K562 treated with DMSO at 1 percent for 4 hours (cell line): Measurements from ENCODE around the gene PEDS1. TPM values are rescaled to one million over a fixed set of nuclear protein-coding genes. Genes with fewer than 3 reads are reported as not detected.

Experiments used
- total RNA-seq: library from RNA; unstranded; fragments of 300-600 nt; gene quantifications from 2 replicates; pipeline ENCODE4 v1.2.3, GENCODE V29; 2022; ENCODE audit not compliant: insufficient read depth

Gene PEDS1
- total RNA-seq, result 32.3 and 36.8 TPM in 2 replicates

DNA sequence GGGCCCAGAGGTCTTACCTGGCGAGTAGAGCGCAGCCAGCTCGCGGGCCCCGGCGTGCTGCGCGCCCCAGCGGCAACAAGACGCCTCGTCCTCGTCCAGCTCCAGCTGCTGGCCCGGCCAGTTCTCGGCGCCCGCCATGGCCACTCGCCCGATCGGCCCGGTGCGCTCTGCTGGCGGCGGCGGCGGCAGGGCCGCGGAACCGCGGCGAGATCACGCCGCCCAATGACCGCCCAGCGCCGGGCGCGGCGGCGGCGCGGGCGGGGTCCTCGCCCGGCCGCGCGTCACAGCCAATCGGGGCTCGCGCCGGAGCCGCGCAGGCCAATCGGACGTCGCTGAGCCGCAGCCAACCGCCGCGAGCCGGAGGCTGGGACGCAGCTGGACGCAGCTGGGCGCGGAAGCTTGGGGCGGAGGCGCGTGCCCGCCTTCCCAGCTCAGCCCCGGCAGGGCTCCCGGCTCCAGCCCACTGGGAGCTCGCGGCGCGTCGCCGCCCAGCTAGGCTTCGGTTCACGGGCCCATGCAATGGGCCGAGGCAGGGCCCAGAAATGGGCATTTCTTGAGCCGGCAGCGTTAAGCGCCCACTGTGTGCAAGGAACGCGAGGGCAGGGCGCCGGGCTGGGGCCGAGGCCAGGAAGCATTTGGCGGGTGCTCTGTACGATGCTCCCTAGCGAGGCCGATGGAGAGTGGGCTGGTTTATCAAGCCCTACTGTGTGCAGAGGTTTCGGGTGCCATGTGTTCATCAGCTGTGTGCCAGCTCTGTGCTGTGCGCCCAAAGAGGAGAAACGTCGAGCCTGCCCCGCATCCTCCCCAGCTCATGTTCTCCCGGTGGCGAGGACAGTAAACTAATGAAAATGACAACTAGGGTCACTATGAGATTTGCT is at the start of gene PEDS1:
TSS of gene PEDS1 (minus strand) at position 224 of the 878 bp plus-strand sequence. CDS start at position 138, 86 bp downstream.

DNA sequence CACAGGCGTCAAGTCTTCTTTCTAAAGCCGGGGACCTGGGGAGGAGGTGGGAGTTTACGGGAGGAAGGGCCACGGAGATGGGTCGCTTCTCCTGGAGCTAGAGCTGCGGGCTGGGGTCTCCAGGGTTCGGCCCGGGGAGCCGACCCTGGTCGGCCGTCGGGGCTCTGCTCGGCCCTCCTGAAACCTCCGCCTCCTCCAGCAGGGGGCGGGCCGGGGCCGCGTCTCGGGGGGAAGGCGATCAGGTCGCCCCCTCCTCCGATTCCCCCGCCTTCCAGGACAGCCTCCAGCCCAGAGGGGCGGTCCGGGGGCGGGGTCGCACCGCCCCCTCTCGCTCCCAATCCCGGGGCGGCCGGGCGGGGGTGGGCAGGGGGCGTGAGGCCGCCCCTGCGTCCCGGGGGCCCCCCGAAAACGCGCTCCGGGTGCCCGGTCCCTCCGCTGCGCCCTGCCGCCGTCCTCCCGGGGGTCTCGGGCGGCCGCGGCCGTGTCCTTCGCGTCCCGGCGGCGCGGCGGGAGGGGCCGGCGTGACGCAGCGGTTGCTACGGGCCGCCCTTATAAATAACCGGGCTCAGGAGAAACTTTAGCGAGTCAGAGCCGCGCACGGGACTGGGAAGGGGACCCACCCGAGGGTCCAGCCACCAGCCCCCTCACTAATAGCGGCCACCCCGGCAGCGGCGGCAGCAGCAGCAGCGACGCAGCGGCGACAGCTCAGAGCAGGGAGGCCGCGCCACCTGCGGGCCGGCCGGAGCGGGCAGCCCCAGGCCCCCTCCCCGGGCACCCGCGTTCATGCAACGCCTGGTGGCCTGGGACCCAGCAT is 36.9 kb upstream of the PEDS1 start, which contains the start of gene CEBPB:
TSS of gene CEBPB (plus strand) at position 580 of the 814 bp plus-strand sequence. CDS start at position 784, 204 bp downstream.

DNA sequence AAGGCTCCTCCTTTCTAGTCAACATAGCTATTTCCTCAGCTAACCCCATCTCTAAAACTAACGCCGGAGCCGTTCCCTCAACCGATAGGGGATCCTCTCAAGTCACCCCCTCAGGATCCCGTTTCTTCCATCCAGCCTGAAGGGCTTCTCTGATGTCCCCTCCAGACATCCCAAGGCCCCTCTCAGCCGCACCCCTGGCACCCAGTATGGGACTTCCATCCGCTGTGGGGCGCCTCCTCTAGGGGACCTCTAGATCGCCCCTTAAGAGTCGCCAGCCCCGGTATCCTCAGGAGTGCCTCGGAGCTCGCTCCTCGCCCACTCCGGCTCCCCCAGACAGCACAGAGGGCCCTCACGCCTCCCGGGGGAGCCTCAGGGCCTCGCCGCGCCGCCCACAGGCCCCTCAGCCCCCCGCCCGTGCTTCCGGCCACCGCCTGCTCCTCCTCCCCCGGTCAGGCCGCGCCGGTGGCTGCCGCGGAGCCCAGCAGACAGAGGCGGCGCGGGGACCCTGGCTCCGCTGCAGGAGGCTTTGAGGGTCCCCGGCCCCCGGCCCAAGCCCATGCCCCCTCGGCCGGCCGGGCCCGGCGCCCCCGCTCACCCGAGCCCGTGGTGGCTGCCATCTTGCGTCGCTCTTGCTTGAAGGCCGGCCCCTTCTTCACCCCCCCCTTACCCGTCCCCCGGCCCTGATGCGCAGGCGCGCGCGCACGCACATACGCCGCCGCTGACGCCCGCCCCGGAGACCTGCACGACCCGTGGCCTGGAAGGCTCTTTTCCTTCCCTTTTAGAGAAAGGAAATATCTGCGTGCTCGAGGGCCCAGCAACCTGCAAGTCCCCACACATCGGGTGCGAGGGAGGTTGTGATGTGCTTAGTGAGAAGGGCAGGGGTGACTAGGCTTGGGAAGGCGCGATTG is 40.8 kb downstream of the PEDS1 start, which contains the start of gene UBE2V1:
TSS of gene UBE2V1 (minus strand) at position 639 of the 908 bp plus-strand sequence. CDS start at position 617, 22 bp downstream.

Other genes starting within 250 kb of the PEDS1 start
- 7.9 and 11.3 TPM in 2 replicates for gene SPATA2, start 238.2 kb downstream of the PEDS1 start, total RNA-seq
- gene RNF114, start 217.3 kb downstream of the PEDS1 start, total RNA-seq, result 102 and 109 TPM in 2 replicates
- gene SNAI1, start 170.7 kb downstream of the PEDS1 start, total RNA-seq, result 14.4 and 15.7 TPM in 2 replicates
- gene UBE2V1, start 40.6 kb downstream of the PEDS1 start, total RNA-seq, result 123 and 145 TPM in 2 replicates
- 216 and 226 TPM in 2 replicates for gene CEBPB, start 37.1 kb upstream of the PEDS1 start, total RNA-seq